GM12878 (cell line): ENCODE measurements around the gene SLC6A20. TPM values are rescaled to one million over a fixed set of nuclear protein-coding genes. Genes with fewer than 3 reads are reported as not detected.

Experiments used
- BCLAF1 ChIP-seq: fragments of 450-650 bp; IDR thresholded peaks from 2 replicates; pipeline ENCODE4 v1.6.1; 2017; ENCODE audit warnings: antibody characterized with exemption, mild to moderate bottlenecking, moderate library complexity
- BHLHE40 ChIP-seq, 2 experiments: fragments of 450-650 bp in 1 of 2; IDR thresholded peaks; 2 replicates each; pipeline ENCODE4 v1.6.1; 2011 to 2017; ENCODE audit warnings: low read depth in 2 of 2, borderline replicate concordance in 1 of 2, improper control_type of control experiment in 1 of 2, low read length in 1 of 2, mild to moderate bottlenecking in 1 of 2
- CEBPB ChIP-seq, 2 experiments: fragments of 150-350 bp in 1 of 2; IDR thresholded peaks; 2 replicates each; pipeline ENCODE4 v1.6.1; 2012 to 2014; ENCODE audit warnings: low read depth in 2 of 2, low read length in 2 of 2, borderline replicate concordance in 1 of 2, inconsistent platforms in 1 of 2
- EED ChIP-seq: sonication (generic); IDR thresholded peaks from 2 replicates; pipeline ENCODE4 v1.6.1; 2016; ENCODE audit warnings: antibody characterized with exemption, low read depth
- ELK1 ChIP-seq: IDR thresholded peaks from 2 replicates; pipeline ENCODE4 v1.6.1; 2012; ENCODE audit warnings: low read depth, low read length, improper control_type of control experiment
- ESRRA ChIP-seq: IDR thresholded peaks from 2 replicates; pipeline ENCODE4 v1.6.1; 2012; ENCODE audit warnings: mild to moderate bottlenecking, low read length, improper control_type of control experiment
- ETV6 ChIP-seq, 2 experiments: fragments of 450-650 bp in 1 of 2; IDR thresholded peaks in 1 of 2; conservative IDR thresholded peaks in 1 of 2; 2 replicates each; pipeline ENCODE4 v1.6.1; 2014; ENCODE audit warnings: antibody characterized with exemption in 1 of 2, borderline replicate concordance in 1 of 2, low read depth in 1 of 2, mild to moderate bottlenecking in 1 of 2, moderate library complexity in 1 of 2
- JUND ChIP-seq: IDR thresholded peaks from 2 replicates; pipeline ENCODE4 v1.6.1; 2012; ENCODE audit warnings: low read depth, mild to moderate bottlenecking, low read length, improper control_type of control experiment, moderate library complexity
- MLLT1 ChIP-seq: fragments of 450-650 bp; IDR thresholded peaks from 2 replicates; pipeline ENCODE4 v1.6.1; 2016; ENCODE audit warnings: mild to moderate bottlenecking
- MTA2 ChIP-seq: fragments of 450-650 bp; IDR thresholded peaks from 2 replicates; pipeline ENCODE4 v1.6.1; 2016; ENCODE audit warnings: low read depth, mild to moderate bottlenecking, moderate library complexity
- NR2C1 ChIP-seq: fragments of 450-650 bp; IDR thresholded peaks from 2 replicates; pipeline ENCODE4 v1.6.1; 2017; ENCODE audit warnings: antibody characterized with exemption, mild to moderate bottlenecking, moderate library complexity
- NRF1 ChIP-seq: conservative IDR thresholded peaks from 2 replicates; pipeline ENCODE4 v1.6.1; 2011; ENCODE audit warnings: mild to moderate bottlenecking, low read depth, low read length, improper control_type of control experiment
- RUNX3 ChIP-seq: IDR thresholded peaks from 2 replicates; pipeline ENCODE4 v1.6.1; 2012; ENCODE audit warnings: low read length, inconsistent platforms
- STAT1 ChIP-seq: fragments of 450-650 bp; conservative IDR thresholded peaks from 2 replicates; pipeline ENCODE4 v1.6.1; 2014; ENCODE audit warnings: antibody characterized with exemption, mild to moderate bottlenecking
- TAF1 ChIP-seq: IDR thresholded peaks from 2 replicates; pipeline ENCODE4 v1.6.1; 2011; ENCODE audit warnings: mild to moderate bottlenecking, low read depth, low read length, borderline replicate concordance
- USF1 ChIP-seq: IDR thresholded peaks from 2 replicates; pipeline ENCODE4 v1.6.1; 2011; ENCODE audit warnings: borderline replicate concordance, low read depth, mild to moderate bottlenecking, moderate library complexity, mixed read lengths, low read length; ENCODE audit not compliant: insufficient read depth; ENCODE audit errors: extremely low read length
- ZNF274 ChIP-seq: IDR thresholded peaks from one replicate; pipeline ENCODE4 v1.8.0; 2011; ENCODE audit not compliant: insufficient read length, insufficient read depth
- ZNF592 ChIP-seq: fragments of 450-650 bp; IDR thresholded peaks from 2 replicates; pipeline ENCODE4 v1.6.1; 2017; ENCODE audit warnings: mild to moderate bottlenecking, moderate library complexity
- polyA plus RNA-seq, 11 experiments: library from polyadenylated mRNA; depleted of rRNA in 4 of 11; unstranded in 6 of 11; stranded (reverse) in 5 of 11; fragments of >200 nt; fragmentation: Nextera tagmentation in 4 of 11; fragmentation: Illumina TruSeq in 1 of 11; extraction: Ambion mirVana in 4 of 11; extraction: Trizol in 1 of 11; gene quantifications; 1 replicate in 1 of 11; 2 replicates in 10 of 11; pipeline versions ENCODE4 v1.2.1 to v1.2.3, GENCODE V29; 2011 to 2016; ENCODE audit warnings: inconsistent platforms in 2 of 11, missing spikeins in 2 of 11, low read depth in 1 of 11
- total RNA-seq, 4 experiments: library from RNA; depleted of rRNA in 3 of 4; stranded (reverse); fragments of >200 nt in 3 of 4; fragmentation: Illumina TruSeq in 1 of 4; extraction: Trizol in 1 of 4; gene quantifications; 2 replicates each; pipeline versions ENCODE4 v1.2.1 to v1.2.3, GENCODE V29; 2013 to 2021

The SLC6A20 gene
- total and polyA plus RNA-seq, 10 of the 15 experiments (the other 5 are each of a cell fraction or from before 2014, with no cell fraction given): 0.31 to 4.1 (median 1.1) TPM

GRCh38 chr3:45841757-45842491, 45.6 kb upstream of the SLC6A20 start, which contains the start of gene LZTFL1 (continued):
- TF ChIP-seq ELK1 (no peak), MLLT1 (peak; percentile 80), CEBPB (IDR thresholded peaks at IDR 0.05; ENCODE audit: borderline replicate concordance in 1 of 2, low read depth in 2 of 2, low read length in 2 of 2) (peak; percentile 99 to 100), TAF1 (peak; percentile 82), ZNF274 (no peak), BHLHE40 (IDR thresholded peaks at IDR 0.05; ENCODE audit: borderline replicate concordance in 1 of 2, low read depth in 2 of 2, low read length in 1 of 2) (peak; percentile 94 to 96), NR2C1 (no peak), ZNF592 (no peak), ESRRA (no peak), BCLAF1 (no peak), RUNX3 (peak; percentile 44; the same call in 1 of the 2 replicates), USF1 (peak; percentile 96), STAT1 (no peak; the same call in 1 of the 2 replicates), MTA2 (no peak), ETV6 (conservative IDR thresholded peaks at IDR 0.05 in 1 of 2, IDR thresholded peaks at IDR 0.05 in 1 of 2; ENCODE audit: borderline replicate concordance in 1 of 2, low read depth in 1 of 2) (no peak), EED (no peak; the same call in 1 of the 2 replicates), JUND (peak; percentile 70; the same call in 1 of the 2 replicates), NRF1 (peak; percentile 34; the same call in 1 of the 2 replicates)
